Lung (tissue), 12 donors: ENCODE measurements around the gene CHD1. TPM values are rescaled to one million over a fixed set of nuclear protein-coding genes. Genes with fewer than 3 reads are reported as not detected.

Experiments used
- ATAC-seq: fragments of 200-7000 bp; cut with Tn5 transposase; one replicate; pipeline ENCODE4 v1.9.1; 2020; ENCODE audit warnings: moderate number of reproducible peaks; ENCODE audit not compliant: insufficient read depth, low FRiP score
- DNase-seq, 3 donors: peaks; one replicate each; pipeline ENCODE4 v3.0.0-alpha.2; 2013 to 2017
- H3K27ac ChIP-seq, 2 donors: one replicate each; pipeline ENCODE4 v1.5.1; 2013; ENCODE audit warnings: mild to moderate bottlenecking in 2 of 2, moderate library complexity in 2 of 2, control low read depth in 1 of 2, inconsistent platforms in 1 of 2, low read depth in 1 of 2, low read length in 1 of 2
- H3K27me3 ChIP-seq, 3 donors: one replicate each; pipeline ENCODE4 v1.5.1; 2013; ENCODE audit warnings: low read length in 2 of 3; ENCODE audit not compliant: control insufficient read depth in 3 of 3, insufficient read depth in 3 of 3
- H3K36me3 ChIP-seq, 4 donors: one replicate each; pipeline ENCODE4 v1.5.1; 2013; ENCODE audit warnings: low read length in 4 of 4, mild to moderate bottlenecking in 1 of 4, moderate library complexity in 1 of 4; ENCODE audit not compliant: control insufficient read depth in 4 of 4, insufficient read depth in 4 of 4
- H3K4me1 ChIP-seq, 5 donors: one replicate each; pipeline ENCODE4 v1.5.1; 2013; ENCODE audit warnings: low read length in 5 of 5, mild to moderate bottlenecking in 2 of 5, moderate library complexity in 1 of 5; ENCODE audit not compliant: control insufficient read depth in 5 of 5, insufficient read depth in 5 of 5
- H3K4me3 ChIP-seq: one replicate; pipeline ENCODE4 v1.5.1; 2013; ENCODE audit warnings: mild to moderate bottlenecking, control low read depth, moderate library complexity
- H3K9ac ChIP-seq, 2 donors: one replicate each; pipeline ENCODE4 v1.5.1; 2013; ENCODE audit warnings: low read length in 2 of 2, control low read depth in 1 of 2; ENCODE audit not compliant: insufficient read depth in 1 of 2
- H3K9me3 ChIP-seq, 4 donors: one replicate each; pipeline ENCODE4 v1.5.1; 2013; ENCODE audit warnings: low read length in 3 of 4, mild to moderate bottlenecking in 1 of 4, moderate library complexity in 1 of 4; ENCODE audit not compliant: control insufficient read depth in 4 of 4, insufficient read depth in 3 of 4
- WGBS, 2 donors: extraction: QIAGEN DNeasy Blood & Tissue Kit; methylation state at CpG; one replicate each; pipeline ENCODE4 v1.1.7; 2013; 5-methylcytosine and 5-hydroxymethylcytosine counted together
- polyA plus RNA-seq, 2 donors: library from polyadenylated mRNA; stranded (reverse); fragments of 200-250 nt; gene quantifications; one replicate each; pipeline ENCODE4 v1.2.1, GENCODE V29; 2013
- total RNA-seq, 2 donors: library from RNA; depleted of rRNA in 1 of 2; stranded (reverse); fragments of >200 nt in 1 of 2; gene quantifications; one replicate each; pipeline ENCODE4 v1.2.1, GENCODE V29; 2014 to 2021
- TF ChIP-seq, protein P1 (sequence below): IDR thresholded peaks from 2 replicates; pipeline ENCODE4 v1.5.1; 2012; ENCODE audit warnings: mild to moderate bottlenecking; ENCODE audit errors: control extremely low read depth, extremely low read depth
- donor health status: control.
- donor health status: control.
- donor health status: Bipolar disorder and iron deficiency.
- donor health status: healthy.
- donor health status: DM: yes; HTN: yes; CAD: no.

Gene CHD1
- total and polyA plus RNA-seq, 4 donors: 17.8 to 126 (median 22.6) TPM

DNA sequence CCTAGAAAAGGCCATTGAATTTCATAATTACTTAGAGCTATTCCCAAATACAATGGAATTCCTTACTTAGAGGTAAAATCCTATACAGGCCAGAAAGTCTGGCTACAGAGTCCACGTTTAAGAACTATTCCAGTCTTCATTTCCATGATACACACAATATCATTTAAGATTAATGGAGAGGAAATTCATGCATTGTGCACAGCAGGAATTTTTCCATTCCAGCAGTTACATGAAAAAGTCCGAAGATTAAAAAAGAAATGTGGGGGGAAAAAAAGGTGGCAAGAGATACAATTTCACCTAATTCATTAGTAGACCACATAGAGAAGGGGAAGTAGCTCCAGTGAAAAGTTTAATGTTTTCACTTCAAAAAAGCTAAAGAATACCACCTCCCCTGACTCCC lies 63.1 kb downstream of the CHD1 start:
- no peak overlapping the region for H3K9ac ChIP-seq
- H3K4me1 ChIP-seq: peaks cover 0 to 9% (median 0%) of the 10 kb centered on the region in 5 donors
- H3K27me3 ChIP-seq: no peaks in the 10 kb centered on the region
- no peak overlapping the region for H3K27ac ChIP-seq
- WGBS, 2 donors: 75 to 87% methylated on average over 2 of the region's 2 CpGs
- DNase-seq (no peak), ATAC-seq (no peak)
- TF ChIP-seq, protein P1, sequence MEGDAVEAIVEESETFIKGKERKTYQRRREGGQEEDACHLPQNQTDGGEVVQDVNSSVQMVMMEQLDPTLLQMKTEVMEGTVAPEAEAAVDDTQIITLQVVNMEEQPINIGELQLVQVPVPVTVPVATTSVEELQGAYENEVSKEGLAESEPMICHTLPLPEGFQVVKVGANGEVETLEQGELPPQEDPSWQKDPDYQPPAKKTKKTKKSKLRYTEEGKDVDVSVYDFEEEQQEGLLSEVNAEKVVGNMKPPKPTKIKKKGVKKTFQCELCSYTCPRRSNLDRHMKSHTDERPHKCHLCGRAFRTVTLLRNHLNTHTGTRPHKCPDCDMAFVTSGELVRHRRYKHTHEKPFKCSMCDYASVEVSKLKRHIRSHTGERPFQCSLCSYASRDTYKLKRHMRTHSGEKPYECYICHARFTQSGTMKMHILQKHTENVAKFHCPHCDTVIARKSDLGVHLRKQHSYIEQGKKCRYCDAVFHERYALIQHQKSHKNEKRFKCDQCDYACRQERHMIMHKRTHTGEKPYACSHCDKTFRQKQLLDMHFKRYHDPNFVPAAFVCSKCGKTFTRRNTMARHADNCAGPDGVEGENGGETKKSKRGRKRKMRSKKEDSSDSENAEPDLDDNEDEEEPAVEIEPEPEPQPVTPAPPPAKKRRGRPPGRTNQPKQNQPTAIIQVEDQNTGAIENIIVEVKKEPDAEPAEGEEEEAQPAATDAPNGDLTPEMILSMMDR: no peak
- peaks cover 8 to 48% (median 27%) of the 10 kb centered on the region in 4 donors for H3K36me3 ChIP-seq
- no peaks in the 10 kb centered on the region for H3K9me3 ChIP-seq
- no peak overlapping the region for H3K4me3 ChIP-seq

DNA sequence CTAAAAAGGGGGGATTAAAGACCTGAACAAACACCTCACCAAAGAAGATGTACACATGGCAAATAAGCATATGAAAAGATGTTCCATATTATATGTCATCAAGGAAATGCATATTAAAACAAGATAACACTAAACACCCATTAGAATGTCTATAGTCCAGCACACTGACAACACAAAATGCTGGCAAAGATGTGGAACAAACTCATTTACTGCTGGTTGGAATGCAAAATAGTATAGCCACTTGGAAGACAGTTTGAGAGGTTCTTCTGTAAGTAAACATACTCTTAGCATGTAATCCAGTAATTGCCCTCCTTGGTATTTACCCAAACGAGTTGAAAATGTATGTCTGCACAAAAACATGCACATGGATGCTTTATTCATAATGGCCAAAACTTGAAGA lies 81.8 kb downstream of the CHD1 start:
- 49 to 69% methylated on average over 1 of the region's 1 CpG for WGBS, 2 donors
- Histone ChIP-seq H3K4me1 (no peaks in the 10 kb centered on the region), H3K9ac (no peak overlapping the region), H3K27ac (no peak overlapping the region), H3K9me3 (peaks cover 0 to 6% (median 1%) of the 10 kb centered on the region in 4 donors), H3K27me3 (no peaks in the 10 kb centered on the region), H3K4me3 (no peak overlapping the region), H3K36me3 (no peaks in the 10 kb centered on the region)
- DNase-seq (no peak), ATAC-seq (no peak)
- TF ChIP-seq, protein P1: no peak

GRCh38 chr5:98846520-98846919 lies 82.3 kb downstream of the CHD1 start:
- Histone ChIP-seq H3K4me1 (no peaks in the 10 kb centered on the region), H3K4me3 (no peak overlapping the region), H3K36me3 (no peaks in the 10 kb centered on the region), H3K27me3 (no peaks in the 10 kb centered on the region), H3K9me3 (peaks cover 0 to 6% (median 1%) of the 10 kb centered on the region in 4 donors), H3K27ac (no peak overlapping the region), H3K9ac (no peak overlapping the region)
- 93 to 95% methylated on average over 3 of the region's 3 CpGs for WGBS, 2 donors
- DNase-seq (no peak), ATAC-seq (no peak)
- TF ChIP-seq, protein P1: no peak

DNA sequence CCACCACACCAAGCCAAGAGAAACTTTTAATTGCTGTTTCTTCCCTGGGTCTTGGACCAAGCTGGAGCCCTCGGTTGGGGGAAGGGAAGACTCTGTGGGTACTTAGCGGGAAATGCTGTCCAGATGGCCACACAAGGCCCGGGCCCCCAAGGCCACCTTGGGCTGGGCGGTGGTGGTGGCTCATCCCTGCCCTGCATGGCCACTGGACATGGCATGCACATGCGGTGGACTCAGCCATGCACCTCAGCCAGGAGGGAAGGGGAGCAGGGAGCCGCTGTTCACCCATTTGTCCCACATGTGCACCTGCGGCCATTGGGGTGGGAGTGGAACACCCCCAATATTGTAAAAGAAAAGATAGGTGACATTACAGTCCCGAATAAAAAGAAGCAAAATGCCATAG lies 82.9 kb downstream of the CHD1 start:
- DNase-seq (no peak), ATAC-seq (no peak)
- TF ChIP-seq, protein P1: no peak
- H3K27ac ChIP-seq: no peak overlapping the region
- H3K4me3 ChIP-seq: no peak overlapping the region
- peaks cover 0 to 6% (median 1%) of the 10 kb centered on the region in 4 donors for H3K9me3 ChIP-seq
- H3K4me1 ChIP-seq: no peaks in the 10 kb centered on the region
- H3K36me3 ChIP-seq: no peaks in the 10 kb centered on the region
- H3K27me3 ChIP-seq: no peaks in the 10 kb centered on the region
- H3K9ac ChIP-seq: no peak overlapping the region
- 97 to 98% methylated on average over 8 of the region's 8 CpGs for WGBS, 2 donors
